Tibial nerve (tissue), 4 donors: Measurements from ENCODE around the gene PTPN7.

Source experiments
- EP300 ChIP-seq, 2 donors: sonication (generic); formaldehyde crosslinking; IDR thresholded peaks; one replicate each; pipeline ENCODE4 v1.6.1; 2017; ENCODE audit warnings: antibody characterized with exemption in 2 of 2, mild to moderate bottlenecking in 1 of 2
- TF ChIP-seq, protein P1 (sequence below), 5 experiments: fragments of 200-600 bp in 3 of 5; fragments of 450-650 bp in 2 of 5; sonication (generic) in 3 of 5; IDR thresholded peaks; one replicate each; pipeline ENCODE4 v1.5.1; 2016 to 2019; ENCODE audit warnings: antibody characterized with exemption in 5 of 5, mild to moderate bottlenecking in 3 of 5, moderate library complexity in 2 of 5

DNA sequence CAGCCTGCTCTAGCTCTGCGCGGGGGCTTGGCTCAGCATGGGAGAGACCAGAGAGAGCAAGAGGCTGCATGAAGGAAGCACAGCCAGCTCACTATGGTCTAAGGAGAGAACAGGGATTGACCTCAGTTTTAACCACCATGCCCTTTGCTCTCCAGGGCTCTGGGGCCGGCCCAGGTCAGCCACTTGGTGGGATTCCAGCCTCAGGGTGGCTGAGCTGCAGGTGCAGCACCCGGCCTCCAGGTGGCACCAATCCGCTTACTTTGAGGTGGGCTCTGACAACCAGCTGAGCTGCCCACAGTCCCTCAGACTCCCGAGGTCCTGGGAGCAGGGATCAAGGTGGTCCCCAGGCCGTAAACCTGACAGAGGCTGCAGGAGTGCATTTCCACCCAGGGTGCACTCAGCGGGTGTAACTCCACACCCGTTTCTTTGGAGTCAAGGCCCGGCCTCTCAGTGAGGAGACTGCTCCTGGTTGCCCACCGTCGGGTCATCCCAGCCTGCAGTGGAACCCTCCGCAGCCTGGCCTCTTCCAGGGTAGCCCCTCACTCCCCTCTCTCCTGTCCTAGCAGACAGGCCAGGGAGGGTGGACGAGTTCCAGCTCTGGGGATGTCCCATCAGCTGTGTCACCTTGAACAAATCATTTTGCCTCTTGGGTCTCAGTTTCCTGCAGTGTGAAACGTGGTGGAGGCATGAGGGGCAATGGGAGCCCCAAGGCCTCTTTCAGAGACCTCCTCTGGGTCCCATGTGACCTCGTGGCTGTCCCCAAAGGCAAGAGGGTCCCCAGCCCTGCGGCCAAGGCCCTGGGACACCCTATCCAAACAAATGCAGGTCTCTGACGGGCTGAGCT, 32.6 kb upstream of the PTPN7 start:
- TF ChIP-seq, protein P1, sequence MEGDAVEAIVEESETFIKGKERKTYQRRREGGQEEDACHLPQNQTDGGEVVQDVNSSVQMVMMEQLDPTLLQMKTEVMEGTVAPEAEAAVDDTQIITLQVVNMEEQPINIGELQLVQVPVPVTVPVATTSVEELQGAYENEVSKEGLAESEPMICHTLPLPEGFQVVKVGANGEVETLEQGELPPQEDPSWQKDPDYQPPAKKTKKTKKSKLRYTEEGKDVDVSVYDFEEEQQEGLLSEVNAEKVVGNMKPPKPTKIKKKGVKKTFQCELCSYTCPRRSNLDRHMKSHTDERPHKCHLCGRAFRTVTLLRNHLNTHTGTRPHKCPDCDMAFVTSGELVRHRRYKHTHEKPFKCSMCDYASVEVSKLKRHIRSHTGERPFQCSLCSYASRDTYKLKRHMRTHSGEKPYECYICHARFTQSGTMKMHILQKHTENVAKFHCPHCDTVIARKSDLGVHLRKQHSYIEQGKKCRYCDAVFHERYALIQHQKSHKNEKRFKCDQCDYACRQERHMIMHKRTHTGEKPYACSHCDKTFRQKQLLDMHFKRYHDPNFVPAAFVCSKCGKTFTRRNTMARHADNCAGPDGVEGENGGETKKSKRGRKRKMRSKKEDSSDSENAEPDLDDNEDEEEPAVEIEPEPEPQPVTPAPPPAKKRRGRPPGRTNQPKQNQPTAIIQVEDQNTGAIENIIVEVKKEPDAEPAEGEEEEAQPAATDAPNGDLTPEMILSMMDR (IDR thresholded peaks at IDR 0.05), result peak; percentile 72 to 89 (median 82)
- no peak for TF ChIP-seq EP300 (IDR thresholded peaks at IDR 0.05)
